GM18508 (cell line): Measurements from ENCODE around the gene GSX1.
"Not testable (repeated sequence)": the region's sequence is repeated elsewhere in the genome, so short reads cannot be mapped to it uniquely, and the experiment has no call there.

Experiments used
- ATAC-seq: cut with Tn5 transposase; IDR thresholded peaks from one replicate; pipeline ENCODE4 v1.9.1; 2021; ENCODE audit warnings: moderate number of reproducible peaks; ENCODE audit not compliant: insufficient read depth, unreplicated experiment

Gene GSX1

DNA sequence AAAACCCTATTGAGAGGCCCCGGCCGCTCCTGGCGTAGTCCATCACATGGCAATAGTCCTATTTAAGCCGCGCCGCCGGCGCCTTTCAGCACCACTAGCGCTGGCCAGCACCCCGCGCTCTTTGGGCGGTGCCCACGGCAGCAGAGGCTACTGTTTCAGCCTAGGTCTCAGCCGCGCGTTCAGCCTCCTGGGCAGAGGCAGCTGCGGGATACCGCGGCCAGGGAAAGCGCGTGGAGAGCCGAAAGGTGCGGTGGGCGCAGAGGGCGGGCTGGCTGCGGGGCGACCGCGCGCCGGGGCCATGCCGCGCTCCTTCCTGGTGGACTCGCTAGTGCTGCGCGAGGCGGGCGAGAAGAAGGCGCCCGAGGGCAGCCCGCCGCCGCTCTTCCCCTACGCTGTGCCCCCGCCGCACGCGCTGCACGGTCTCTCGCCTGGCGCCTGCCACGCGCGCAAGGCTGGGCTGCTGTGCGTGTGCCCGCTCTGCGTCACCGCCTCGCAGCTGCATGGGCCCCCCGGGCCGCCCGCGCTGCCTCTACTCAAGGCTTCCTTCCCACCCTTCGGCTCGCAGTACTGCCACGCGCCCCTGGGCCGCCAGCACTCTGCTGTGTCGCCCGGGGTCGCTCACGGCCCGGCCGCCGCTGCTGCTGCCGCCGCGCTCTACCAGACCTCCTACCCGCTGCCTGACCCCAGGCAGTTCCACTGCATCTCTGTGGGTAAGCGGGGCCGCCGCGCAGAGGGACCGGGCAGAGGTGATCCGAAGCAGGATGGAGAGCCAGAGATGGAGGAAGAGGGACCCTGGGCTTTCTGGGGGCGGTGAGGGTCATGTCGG, at the start of gene GSX1:
Gene GSX1 (plus strand): TSS at position 91 of the 826 bp plus-strand sequence. CDS start 208 bp downstream, at position 299.
- no peak for ATAC-seq

DNA sequence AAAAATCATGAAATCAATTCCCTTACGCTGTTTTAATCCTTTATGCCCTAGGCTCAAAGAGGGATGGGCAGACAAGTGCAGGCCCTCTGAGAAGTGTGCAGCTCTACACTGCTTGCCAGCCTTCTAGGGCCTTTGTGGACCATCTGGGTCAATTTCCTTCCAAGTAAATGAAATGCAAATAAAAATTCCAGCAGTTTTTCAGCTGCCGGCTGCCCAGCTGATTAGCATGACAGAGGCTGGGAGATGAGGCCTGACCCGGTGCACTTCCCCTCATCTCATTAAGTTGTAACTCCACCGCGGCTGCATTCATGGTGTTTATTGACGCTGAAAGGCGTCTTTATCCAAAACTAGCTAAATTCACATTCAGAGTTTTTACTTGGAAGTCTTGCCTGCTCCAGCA, 47.5 kb upstream of the GSX1 start:
- ATAC-seq, result no peak

DNA sequence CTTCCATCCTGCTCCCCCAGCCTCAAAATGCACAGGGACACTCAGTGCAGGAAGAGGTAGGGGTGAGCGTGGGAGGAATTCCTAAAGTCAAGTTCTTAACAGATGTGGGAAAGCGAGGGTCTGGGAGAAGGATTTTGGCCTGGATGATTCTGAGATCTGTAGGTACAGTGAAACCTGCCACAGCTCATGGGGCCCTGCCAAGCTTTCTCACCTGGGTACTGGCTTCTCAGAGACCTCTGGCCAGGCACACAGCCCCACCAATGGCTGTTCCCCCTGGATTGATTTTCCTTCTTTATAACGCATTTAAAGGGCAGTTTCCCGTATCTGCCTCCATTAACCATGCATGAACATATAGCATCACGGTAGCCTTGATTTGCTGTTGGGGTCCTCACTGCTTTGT, 47.0 kb upstream of the GSX1 start:
- no peak for ATAC-seq

DNA sequence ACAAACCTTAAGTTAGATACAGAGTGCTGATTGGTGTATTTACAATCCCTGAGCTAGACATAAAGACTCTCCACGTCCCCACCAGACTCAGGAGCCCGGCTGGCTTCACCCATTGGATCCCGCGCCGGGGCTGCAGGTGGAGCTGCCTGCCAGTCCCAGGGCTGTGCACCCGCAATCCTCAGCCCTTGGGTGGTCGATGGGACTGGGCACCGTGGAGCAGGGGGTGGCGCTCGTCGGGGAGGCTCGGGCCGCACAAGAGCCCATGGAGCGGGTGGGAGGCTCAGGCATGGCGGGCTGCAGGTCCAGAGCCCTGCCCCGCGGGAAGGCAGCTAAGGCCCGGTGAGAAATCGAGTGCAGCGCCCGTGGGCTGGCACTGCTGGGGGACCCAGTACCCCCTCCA, 44.1 kb upstream of the GSX1 start:
- not testable (repeated sequence) for ATAC-seq

DNA sequence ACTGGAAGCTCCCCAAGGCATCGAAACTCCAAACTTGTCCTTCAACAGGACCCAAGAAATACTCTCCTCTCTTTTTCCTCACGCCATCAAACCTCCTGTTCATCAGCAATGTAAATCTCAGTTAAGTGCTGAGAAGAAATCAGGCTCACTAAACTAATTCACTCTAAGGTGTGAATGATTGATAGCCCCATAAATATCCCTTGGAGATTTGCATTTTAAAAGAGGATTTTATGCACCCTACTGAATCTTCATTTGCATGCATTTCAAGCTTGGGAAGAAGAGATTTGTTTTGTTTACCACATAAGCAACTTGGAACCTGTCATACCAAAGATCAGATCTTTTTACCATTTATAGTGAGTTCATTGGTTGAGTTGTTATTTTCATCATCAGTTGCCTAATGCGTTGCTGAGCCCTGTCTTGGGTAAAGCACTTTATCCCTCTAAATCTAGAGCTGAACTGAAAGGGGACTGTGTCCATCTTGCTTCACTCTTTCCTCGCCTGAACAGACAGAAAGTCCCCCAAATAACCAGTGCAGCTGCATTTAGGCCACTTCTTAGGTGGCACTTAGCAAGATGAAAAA, 40.2 kb upstream of the GSX1 start:
- no peak for ATAC-seq

DNA sequence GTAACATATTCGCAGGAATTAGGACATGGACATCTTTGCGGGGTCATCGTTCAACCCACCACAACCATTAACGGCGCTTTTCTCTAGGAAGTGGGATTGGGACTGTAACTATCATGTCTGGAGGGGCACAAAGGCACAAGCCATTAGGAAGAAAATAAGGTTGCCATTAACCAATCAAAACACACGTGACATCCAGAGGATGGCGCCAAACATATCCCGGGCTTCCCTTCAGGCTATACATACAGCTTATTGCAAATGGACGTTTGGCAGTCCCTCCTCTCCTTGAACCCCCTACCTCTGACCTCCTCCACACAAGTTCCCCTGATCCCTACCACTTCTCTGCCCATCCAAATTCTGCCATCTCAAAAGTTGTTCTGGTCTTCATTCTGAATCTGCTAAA, 26.6 kb upstream of the GSX1 start:
- no peak for ATAC-seq

DNA sequence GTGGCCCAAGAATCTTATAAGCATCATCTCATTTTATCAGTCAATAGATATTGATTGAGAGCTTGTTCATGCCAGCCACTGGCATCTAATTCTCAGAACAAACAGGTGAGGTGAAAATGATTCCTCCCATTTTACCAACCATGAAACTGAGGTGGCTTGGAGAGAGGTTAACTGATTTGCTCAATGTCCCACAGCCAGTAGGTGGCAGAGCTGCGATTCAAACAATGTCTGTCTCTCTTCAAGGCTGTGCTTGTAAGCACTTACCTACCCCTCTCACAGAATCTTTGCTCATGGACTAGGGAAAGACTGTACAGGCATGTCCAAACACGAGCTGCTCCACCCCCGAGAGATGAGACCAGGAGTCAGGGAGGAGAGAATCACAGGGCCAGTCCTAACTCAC, 21.5 kb upstream of the GSX1 start:
- no peak for ATAC-seq

DNA sequence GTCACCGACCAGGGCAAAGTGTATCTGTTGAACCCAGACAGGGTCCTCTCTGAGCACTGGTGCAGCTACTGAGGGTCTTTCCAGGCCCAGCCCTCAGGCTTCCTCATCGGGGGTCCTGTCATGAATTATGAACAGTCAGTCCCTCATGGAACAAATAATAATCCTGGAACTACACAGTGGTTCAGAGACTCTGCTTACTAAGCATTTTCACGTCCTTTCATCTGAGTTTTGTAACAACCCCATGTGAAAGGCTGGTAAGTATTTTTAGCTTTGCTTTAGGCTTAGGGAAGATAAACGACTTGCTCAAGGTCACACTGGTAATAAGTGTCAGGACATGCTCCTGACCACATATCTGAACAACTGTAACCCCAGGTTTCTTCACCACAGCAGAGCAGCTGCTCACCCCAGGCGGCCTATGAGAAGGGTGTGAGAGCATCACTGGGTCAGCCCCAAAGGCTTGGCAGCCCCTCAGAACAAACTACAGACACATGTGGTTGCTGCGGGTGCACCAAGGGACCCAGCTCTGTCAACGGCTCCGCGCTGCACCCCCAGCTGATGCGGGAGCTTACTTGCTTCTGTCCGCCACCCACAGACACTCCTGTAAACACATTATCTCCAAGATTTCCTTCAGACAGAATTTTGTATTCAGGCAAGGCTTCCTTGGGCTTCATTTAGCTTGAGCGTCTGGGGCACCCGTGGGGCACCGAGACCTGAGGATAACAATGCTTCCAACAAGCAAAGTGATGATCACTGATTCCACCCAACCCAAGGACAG, 19.4 kb upstream of the GSX1 start:
- ATAC-seq, result no peak

DNA sequence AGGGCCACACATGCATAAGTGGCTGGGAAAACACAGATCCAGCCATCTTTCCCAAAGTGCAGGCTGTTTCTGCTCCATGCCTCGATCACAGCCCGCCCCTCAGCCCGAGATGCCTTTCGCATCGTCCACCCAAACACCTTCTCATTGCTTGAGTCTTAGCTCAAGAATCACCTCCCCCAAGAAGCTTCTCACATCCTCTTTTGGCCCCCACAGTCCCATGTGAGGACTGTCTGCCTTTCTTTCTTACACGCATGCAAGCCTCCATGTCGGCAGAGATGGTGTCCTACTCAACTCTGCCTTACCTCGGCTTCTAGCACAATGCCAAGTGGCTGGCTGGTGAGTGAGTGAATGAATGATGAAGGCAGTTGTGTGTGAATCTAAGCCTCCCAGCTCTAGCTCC, 18.1 kb upstream of the GSX1 start:
- no peak for ATAC-seq

DNA sequence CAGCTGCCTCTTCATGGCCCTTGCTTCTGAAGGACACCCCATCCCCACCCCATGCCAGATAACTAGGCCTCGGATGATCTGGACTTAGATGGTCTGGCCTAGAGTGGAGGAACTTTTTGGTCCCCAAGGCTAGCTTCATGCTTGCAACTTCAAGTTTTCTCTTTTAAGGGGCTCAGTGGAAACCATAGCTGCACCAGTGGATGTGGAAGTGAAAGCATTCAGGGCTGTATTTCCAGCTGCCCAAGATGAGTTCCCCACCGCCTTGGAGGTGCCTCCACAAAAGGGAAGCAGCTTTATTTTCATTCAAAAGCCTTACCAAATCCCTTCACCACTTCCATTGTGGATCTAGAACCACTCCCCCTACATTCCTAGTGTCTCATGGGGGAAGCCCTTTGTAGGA, 17.6 kb upstream of the GSX1 start:
- no peak for ATAC-seq

DNA sequence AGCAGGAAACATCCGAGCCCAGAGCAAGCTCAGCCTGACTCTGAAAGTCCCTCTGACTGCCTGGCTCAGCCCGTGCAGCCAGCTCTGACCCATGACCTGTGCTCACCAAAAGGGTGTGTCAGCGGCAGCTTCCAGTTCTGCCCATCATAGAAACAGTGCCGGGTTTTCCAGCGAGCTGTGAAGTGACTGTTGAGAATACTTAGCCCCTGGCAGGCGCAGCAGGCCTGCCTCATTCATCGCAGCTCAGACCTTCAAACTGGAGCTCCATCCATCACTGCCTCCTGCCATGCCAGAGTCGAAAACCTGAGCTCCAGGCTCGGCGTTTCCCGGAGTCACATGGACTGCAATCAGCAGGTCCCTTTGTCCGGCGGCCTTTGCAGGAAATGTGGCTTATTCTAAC, 16.3 kb upstream of the GSX1 start:
- no peak for ATAC-seq

DNA sequence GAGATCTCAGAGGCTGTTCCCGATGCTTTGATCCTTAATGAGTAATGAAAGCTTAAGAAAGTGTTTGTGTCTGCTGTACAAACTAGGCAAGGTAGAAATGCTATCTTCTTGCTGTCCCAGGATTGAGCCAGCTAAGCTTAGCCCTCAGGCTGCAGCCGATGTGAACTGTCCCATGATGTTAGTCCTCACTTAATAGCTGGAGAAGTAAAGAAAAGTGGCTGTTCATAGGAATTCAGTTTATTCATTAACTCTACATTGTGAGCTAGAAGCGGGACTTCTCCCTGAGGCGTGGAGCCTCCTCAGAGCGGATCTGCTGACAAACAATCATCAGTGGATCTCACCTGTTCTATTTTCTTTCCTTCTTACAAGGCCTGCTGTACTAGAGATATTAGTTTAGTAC, 10.1 kb upstream of the GSX1 start:
- ATAC-seq, result no peak

DNA sequence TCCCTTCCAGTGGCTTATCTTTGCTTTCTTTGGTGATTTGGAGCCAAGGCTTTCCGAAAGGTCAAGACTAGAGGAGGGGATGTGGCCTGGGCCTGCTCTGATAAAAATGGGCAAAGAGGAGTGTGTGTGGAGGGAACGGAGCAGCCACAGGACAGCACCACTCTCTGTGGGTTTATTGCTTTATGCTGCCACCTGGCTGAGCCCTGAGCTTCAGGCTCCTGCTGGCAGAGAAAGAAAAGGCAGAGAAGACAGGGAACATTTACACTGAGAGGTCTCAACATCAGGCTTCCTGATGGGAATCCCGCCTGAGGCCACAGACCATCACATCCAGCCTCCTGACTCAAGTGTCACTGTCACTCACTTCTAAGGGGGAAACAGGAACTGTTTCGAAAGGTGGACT, 9.2 kb upstream of the GSX1 start:
- no peak for ATAC-seq

DNA sequence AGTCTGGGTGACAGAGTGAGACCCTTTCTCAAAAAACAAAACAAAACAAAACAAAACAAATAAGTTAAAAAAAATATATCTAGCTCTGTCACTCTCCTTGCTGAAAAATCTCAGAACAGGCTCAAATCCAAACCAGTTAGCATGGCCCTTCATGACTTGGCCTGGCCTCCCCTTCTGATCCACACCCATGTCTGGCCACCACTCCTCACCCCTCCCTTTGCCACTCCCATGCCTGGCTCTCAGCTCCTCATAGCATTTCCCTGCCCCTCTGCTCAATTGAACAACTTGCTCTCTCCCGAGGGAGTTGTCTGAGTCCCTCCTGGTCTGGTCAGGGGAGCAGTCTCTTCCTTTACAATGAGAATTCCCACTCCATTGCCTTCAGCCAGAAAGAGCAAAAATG, 4.0 kb upstream of the GSX1 start:
- ATAC-seq, result no peak

DNA sequence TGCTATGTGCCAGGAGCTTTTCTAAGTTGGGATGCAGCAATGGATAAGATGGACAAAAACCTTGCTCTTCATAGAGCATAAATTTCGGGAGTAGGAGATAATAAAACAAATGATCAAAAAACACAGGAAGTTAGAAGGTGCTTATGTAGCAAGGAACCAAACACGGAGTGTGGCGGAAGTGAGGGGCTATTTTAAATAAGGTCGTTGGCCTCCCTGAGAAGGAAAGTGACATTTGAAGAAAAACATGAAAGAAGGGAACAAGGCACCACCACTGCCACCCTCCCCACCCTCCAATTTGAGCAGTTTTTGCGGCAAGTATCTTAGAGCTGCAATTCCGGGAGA, 3.2 kb upstream of the GSX1 start:
- ATAC-seq, result no peak

DNA sequence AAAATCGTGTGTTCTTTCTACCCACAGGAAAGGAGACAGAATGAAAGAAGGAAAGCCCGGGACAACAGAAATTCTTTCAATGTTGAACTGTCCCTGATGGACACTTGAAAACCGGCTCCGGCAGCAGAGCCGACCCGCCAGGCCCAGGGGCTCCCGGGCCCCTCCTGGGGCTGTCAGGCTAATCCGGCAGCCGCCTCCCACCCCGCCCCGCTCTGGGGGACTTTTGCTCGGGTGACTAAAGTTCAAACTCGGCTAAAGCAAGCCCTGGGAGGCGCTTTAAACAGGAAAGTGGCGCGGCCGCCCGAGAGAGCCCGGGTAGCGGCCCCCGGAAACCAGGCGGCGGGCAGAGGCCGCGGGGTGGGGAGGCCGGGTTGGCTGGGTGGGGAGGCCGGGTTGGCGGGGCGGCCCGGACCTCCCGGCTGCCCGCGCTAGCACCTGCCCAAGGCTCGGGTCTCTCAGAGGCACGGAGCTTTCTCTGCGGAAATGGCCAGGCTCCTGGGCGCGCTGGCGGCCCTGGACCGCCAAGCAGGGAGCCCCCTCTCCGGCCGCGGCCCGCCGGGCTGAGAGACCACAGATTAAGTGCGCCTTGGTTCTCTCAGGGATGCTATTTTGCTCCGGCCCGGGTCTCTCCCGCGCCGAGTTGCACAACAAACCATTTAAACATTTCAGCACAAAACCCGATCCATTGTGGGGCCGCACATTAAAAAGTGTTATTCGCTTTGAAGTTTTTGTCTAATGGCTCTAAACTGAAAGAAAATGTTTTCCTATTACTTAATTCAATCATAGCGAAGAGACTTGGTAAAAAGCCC, 2.6 kb upstream of the GSX1 start:
- ATAC-seq, result no peak

DNA sequence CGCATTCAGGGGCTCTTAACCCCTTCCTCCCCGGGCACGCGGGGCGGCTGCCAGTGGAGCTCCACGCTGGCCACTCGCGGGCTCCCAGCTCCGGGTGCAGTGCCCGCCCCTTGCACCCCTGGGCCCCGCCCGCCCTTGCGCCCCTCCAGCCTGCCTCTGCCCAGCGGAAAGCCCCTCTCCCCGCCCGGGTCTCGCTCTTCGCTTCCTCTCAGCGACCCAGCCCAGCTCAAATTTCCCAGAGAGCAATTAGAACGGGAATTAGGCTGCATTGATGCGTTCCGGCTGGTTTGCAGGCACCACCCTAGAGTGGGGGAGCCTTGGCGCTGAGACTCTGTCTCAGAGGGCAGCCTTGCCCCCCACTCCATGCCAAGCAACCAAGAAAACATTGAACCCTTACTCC, 1.8 kb upstream of the GSX1 start:
- no peak for ATAC-seq

DNA sequence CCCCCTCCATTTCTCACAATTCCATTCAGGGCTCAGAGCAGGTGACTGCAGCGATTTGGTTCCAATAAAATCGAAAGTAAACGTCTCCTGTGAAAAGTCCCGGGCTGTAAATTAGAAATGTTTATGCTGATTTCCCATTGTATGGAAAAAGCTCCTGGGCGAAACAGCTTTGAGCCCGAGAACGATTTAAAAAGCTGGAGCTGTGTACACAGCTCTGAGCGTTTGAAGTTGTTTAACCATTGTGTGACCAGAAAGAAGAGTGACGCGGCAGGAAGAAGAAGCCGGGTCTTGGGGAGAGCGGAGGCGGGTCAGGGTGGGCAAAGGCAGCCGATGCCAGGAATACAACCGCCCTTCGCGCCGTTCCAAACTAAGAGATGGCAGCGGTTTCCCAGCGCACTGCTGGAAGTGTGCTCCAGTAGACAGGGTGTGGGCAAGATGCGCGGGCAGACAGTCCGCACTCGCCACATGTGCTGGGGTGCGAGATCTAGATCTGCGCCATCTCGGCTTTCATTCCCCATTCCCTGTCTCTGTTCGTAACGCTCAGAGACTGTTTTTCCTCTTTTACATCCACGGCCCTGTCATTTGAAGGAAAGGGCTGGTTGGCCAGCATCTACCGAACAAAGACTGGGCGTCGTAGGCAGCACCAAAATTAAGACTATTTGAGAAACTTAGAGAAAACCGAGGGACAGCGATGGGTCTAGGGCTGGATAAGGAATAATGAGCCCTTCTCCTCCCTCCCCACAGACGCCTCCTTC, 960 bp upstream of the GSX1 start:
- ATAC-seq, result no peak

DNA sequence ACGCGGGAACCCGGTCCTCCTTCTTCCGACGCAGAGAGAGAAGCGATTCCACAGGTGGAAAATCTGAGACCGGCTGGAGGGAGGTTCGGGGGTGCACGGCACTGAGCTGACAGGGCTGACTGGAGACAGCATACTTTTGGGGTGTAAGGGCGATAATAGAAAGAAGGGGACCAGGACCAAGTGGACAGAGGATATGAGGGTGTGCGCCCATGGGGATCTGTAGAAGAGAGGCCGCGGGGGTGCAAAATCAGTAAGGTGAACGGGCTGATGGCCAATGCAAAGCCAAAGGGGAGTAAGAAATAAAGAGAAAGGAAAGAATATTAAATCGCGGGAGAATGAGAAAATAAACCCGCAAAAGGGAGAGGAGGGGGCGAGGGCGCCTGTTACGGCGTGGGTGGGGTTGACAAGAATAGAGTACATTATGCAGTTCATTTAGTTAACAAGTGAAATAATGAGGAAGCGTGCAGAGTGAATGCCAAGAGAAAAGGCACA, 336 bp upstream of the GSX1 start:
- no peak for ATAC-seq
